ENCODE measurements around the gene COG4. TPM values are rescaled to one million over a fixed set of nuclear protein-coding genes. Genes with fewer than 3 reads are reported as not detected.

COG4 gene
- total RNA-seq, 4 donors from 2014 or later, result 71.3 to 99.0 (median 75.8) TPM

GRCh38 chr16:70494777-70495176 is 28.6 kb downstream of the COG4 start:
- Histone ChIP-seq H3K27ac (no peak overlapping the region), H3K4me3 (no peak overlapping the region), H3K36me3 (peaks cover 0 to 92% (median 0%) of the 10 kb centered on the region in 3 donors), H3K9me3 (no peaks in the 10 kb centered on the region), H3K4me1 (no peaks in the 10 kb centered on the region), H3K27me3 (no peaks in the 10 kb centered on the region)
- TF ChIP-seq CTCF (IDR thresholded peaks at IDR 0.05) (no peak), POLR2A (IDR thresholded peaks at IDR 0.05) (no peak)
- DNase-seq, result no peak

- H3K36me3 ChIP-seq, result peaks cover 0 to 92% (median 0%) of the 10 kb centered on the region in 3 donors
- DNase-seq, result no peak
- no peaks in the 10 kb centered on the region for H3K4me1 ChIP-seq
- TF ChIP-seq POLR2A (IDR thresholded peaks at IDR 0.05), result no peak
- TF ChIP-seq CTCF (IDR thresholded peaks at IDR 0.05), result no peak
- H3K27me3 ChIP-seq, result no peaks in the 10 kb centered on the region
- H3K27ac ChIP-seq, result no peak overlapping the region
- no peaks in the 10 kb centered on the region for H3K9me3 ChIP-seq
- H3K4me3 ChIP-seq, result no peak overlapping the region
Measured at GRCh38 chr16:70494202-70494770, 29.1 kb downstream of the COG4 start.

GRCh38 chr16:70493802-70494201 is 29.6 kb downstream of the COG4 start:
- TF ChIP-seq CTCF (IDR thresholded peaks at IDR 0.05) (no peak), POLR2A (IDR thresholded peaks at IDR 0.05) (no peak)
- H3K36me3 ChIP-seq, result peaks cover 0 to 93% (median 0%) of the 10 kb centered on the region in 3 donors

GRCh38 chr16:70490261-70490660 is 33.1 kb downstream of the COG4 start:
- DNase-seq, result no peak
- H3K9me3 ChIP-seq, result no peaks in the 10 kb centered on the region
- peaks cover 0 to 89% (median 0%) of the 10 kb centered on the region in 3 donors for H3K36me3 ChIP-seq
- no peak overlapping the region for H3K27ac ChIP-seq
- no peak overlapping the region for H3K4me3 ChIP-seq
- no peaks in the 10 kb centered on the region for H3K27me3 ChIP-seq
- TF ChIP-seq CTCF (IDR thresholded peaks at IDR 0.05), result no peak
- TF ChIP-seq POLR2A (IDR thresholded peaks at IDR 0.05), result no peak
- H3K4me1 ChIP-seq, result no peaks in the 10 kb centered on the region

More at GRCh38 chr16:70493802-70494201, 29.6 kb downstream of the COG4 start:
- no peak for DNase-seq
- H3K4me1 ChIP-seq, result no peaks in the 10 kb centered on the region
- H3K27me3 ChIP-seq, result no peaks in the 10 kb centered on the region
- H3K27ac ChIP-seq, result no peak overlapping the region
- H3K4me3 ChIP-seq, result no peak overlapping the region
- no peaks in the 10 kb centered on the region for H3K9me3 ChIP-seq

GRCh38 chr16:70484867-70485266 is 38.5 kb downstream of the COG4 start:
- DNase-seq, result no peak
- H3K4me3 ChIP-seq, result no peak overlapping the region
- H3K9me3 ChIP-seq, result no peaks in the 10 kb centered on the region
- H3K36me3 ChIP-seq, result peaks cover 0 to 91% (median 0%) of the 10 kb centered on the region in 3 donors
- TF ChIP-seq POLR2A (IDR thresholded peaks at IDR 0.05), result no peak
- TF ChIP-seq CTCF (IDR thresholded peaks at IDR 0.05), result no peak
- H3K27me3 ChIP-seq, result no peaks in the 10 kb centered on the region
- H3K4me1 ChIP-seq, result no peaks in the 10 kb centered on the region
- H3K27ac ChIP-seq, result no peak overlapping the region

All from Peyer's patch (tissue), 4 donors.